Measurements from ENCODE around the gene FAM163B.

The FAM163B gene

GRCh38 chr9:133621725-133622267 lies 12.6 kb upstream of the FAM163B start:
- DNase-seq (ENCODE audit: low read depth) = no peak
- H3K4me3 ChIP-seq (ENCODE audit: low read depth, low read length) = no peak overlapping the region

- H3K4me3 ChIP-seq (ENCODE audit: low read depth, low read length) = no peak overlapping the region
- DNase-seq (ENCODE audit: low read depth) = no peak
These were observed 10.6 kb upstream of the FAM163B start for GRCh38 chr9:133619791-133620190.

- H3K4me3 ChIP-seq (ENCODE audit: low read depth, low read length) = no peak overlapping the region
These were observed 9.5 kb upstream of the FAM163B start for GRCh38 chr9:133618726-133619125.

GRCh38 chr9:133616643-133617405 lies 7.6 kb upstream of the FAM163B start:
- no peak overlapping the region for H3K4me3 ChIP-seq (ENCODE audit: low read depth, low read length)
- DNase-seq (ENCODE audit: low read depth) = no peak

More at GRCh38 chr9:133618726-133619125, 9.5 kb upstream of the FAM163B start:
- DNase-seq (ENCODE audit: low read depth) = no peak

GRCh38 chr9:133615606-133616188 lies 6.5 kb upstream of the FAM163B start:
- no peak overlapping the region for H3K4me3 ChIP-seq (ENCODE audit: low read depth, low read length)
- DNase-seq (ENCODE audit: low read depth) = no peak

GRCh38 chr9:133615186-133615585 lies 6.0 kb upstream of the FAM163B start:
- no peak overlapping the region for H3K4me3 ChIP-seq (ENCODE audit: low read depth, low read length)
- no peak for DNase-seq (ENCODE audit: low read depth)

- H3K4me3 ChIP-seq (ENCODE audit: low read depth, low read length) = no peak overlapping the region
- DNase-seq (ENCODE audit: low read depth) = no peak
These were observed 5.5 kb upstream of the FAM163B start for GRCh38 chr9:133614678-133615077.

- no peak overlapping the region for H3K4me3 ChIP-seq (ENCODE audit: low read depth, low read length)
- no peak for DNase-seq (ENCODE audit: low read depth)
These were observed 4.9 kb upstream of the FAM163B start for GRCh38 chr9:133614056-133614455.

GRCh38 chr9:133613432-133613831 lies 4.2 kb upstream of the FAM163B start:
- no peak for DNase-seq (ENCODE audit: low read depth)
- H3K4me3 ChIP-seq (ENCODE audit: low read depth, low read length) = no peak overlapping the region

- H3K4me3 ChIP-seq (ENCODE audit: low read depth, low read length) = no peak overlapping the region
- DNase-seq (ENCODE audit: low read depth) = no peak
These were observed 3.6 kb upstream of the FAM163B start for GRCh38 chr9:133612816-133613215.

- H3K4me3 ChIP-seq (ENCODE audit: low read depth, low read length) = no peak overlapping the region
- DNase-seq (ENCODE audit: low read depth) = no peak
These were observed 2.9 kb upstream of the FAM163B start for GRCh38 chr9:133612051-133612450.

- DNase-seq (ENCODE audit: low read depth) = no peak
- no peak overlapping the region for H3K4me3 ChIP-seq (ENCODE audit: low read depth, low read length)
These were observed 1.7 kb upstream of the FAM163B start for GRCh38 chr9:133610845-133611244.

GRCh38 chr9:133608889-133609288 lies 300 bp downstream of the FAM163B start:
- no peak overlapping the region for H3K4me3 ChIP-seq (ENCODE audit: low read depth, low read length)
- DNase-seq (ENCODE audit: low read depth) = no peak

- H3K4me3 ChIP-seq (ENCODE audit: low read depth, low read length) = no peak overlapping the region
- DNase-seq (ENCODE audit: low read depth) = no peak
These were observed 807 bp downstream of the FAM163B start for GRCh38 chr9:133608382-133608781.

- no peak overlapping the region for H3K4me3 ChIP-seq (ENCODE audit: low read depth, low read length)
- no peak for DNase-seq (ENCODE audit: low read depth)
These were observed 1.2 kb downstream of the FAM163B start for GRCh38 chr9:133607976-133608375.

- no peak overlapping the region for H3K4me3 ChIP-seq (ENCODE audit: low read depth, low read length)
- DNase-seq (ENCODE audit: low read depth) = no peak
These were observed 1.8 kb downstream of the FAM163B start for GRCh38 chr9:133607381-133607780.

GRCh38 chr9:133606708-133607025 lies 2.5 kb downstream of the FAM163B start:
- H3K4me3 ChIP-seq (ENCODE audit: low read depth, low read length) = no peak overlapping the region

GRCh38 chr9:133605856-133606707 lies 3.1 kb downstream of the FAM163B start:
- H3K4me3 ChIP-seq (ENCODE audit: low read depth, low read length) = no peak overlapping the region
- DNase-seq (ENCODE audit: low read depth) = no peak

More at GRCh38 chr9:133606708-133607025, 2.5 kb downstream of the FAM163B start:
- no peak for DNase-seq (ENCODE audit: low read depth)

- DNase-seq (ENCODE audit: low read depth) = no peak
- H3K4me3 ChIP-seq (ENCODE audit: low read depth, low read length) = no peak overlapping the region
These were observed 3.7 kb downstream of the FAM163B start for GRCh38 chr9:133605446-133605845.

- H3K4me3 ChIP-seq (ENCODE audit: low read depth, low read length) = no peak overlapping the region
- DNase-seq (ENCODE audit: low read depth) = no peak
These were observed 4.3 kb downstream of the FAM163B start for GRCh38 chr9:133604856-133605255.
